Loucy (cell line): ENCODE data around the gene GDPGP1.

Experiments used
- CTCF ChIP-seq: fragments of 200-600 bp; sonication (generic); conservative IDR thresholded peaks from 2 replicates; pipeline ENCODE4 v1.5.1; 2014; ENCODE audit warnings: mild to moderate bottlenecking, antibody characterized with exemption, low read length
- EZH2phosphoT487 ChIP-seq: fragments of 200-600 bp; IDR thresholded peaks from 2 replicates; pipeline ENCODE4 v1.6.1; 2018; ENCODE audit warnings: antibody characterized with exemption, mild to moderate bottlenecking, moderate library complexity, borderline replicate concordance

DNA sequence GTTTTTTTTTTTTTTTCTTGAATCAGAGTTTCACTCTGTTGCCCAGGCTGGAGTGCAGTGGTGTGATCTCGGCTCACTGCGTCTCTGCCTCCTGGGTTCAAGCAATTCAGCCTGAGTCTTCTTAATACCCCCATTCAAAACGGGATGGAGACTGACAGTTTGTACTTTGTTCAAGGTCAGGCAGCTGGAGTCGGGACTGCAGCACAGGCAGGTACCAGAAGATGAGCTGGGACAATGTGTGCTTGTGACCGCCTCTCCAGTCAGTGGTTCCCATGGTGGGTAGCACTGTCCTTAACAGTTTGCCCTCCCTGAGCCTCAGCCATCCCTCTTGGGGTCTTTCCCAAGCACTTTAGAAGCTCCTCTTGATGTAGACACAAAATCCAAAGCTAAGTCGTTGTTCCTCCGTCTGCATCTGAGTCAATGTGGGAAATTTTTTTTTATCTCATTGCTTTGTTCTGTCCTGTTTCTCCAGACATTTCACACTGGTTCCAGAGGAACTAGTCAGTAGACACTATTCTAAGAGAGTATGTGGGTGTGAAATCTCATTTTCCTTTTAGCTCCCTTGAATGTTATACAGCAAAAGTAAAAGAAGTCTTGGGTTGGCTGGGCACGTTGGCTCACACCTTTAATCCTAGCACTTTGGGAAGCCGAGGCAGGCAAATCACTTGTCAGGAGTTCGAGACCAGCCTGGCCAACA is 10.1 kb downstream of the GDPGP1 start:
- TF ChIP-seq CTCF (no peak), EZH2phosphoT487 (no peak)
